Neuronal stem cell (in vitro differentiated cells): Measurements from ENCODE around the gene MAP3K14.

Source experiments
- DNase-seq: peaks from one replicate; pipeline ENCODE4 v3.0.0-alpha.2; 2013; ENCODE audit warnings: low spot score
- H2AFZ ChIP-seq: one replicate; pipeline ENCODE4 v1.6.1; 2013; ENCODE audit warnings: mild to moderate bottlenecking, low read length, inconsistent platforms
- H2AK5ac ChIP-seq: 2 replicates; pipeline ENCODE4 v1.6.1; 2013; ENCODE audit warnings: low read depth, mild to moderate bottlenecking, inconsistent platforms, low read length, moderate library complexity, mixed read lengths
- H2BK120ac ChIP-seq: 2 replicates; pipeline ENCODE4 v1.6.1; 2013; ENCODE audit warnings: low read depth, mild to moderate bottlenecking, inconsistent platforms, low read length, moderate library complexity, mixed read lengths
- H2BK12ac ChIP-seq: one replicate; pipeline ENCODE4 v1.6.1; 2013; ENCODE audit warnings: low read length, inconsistent platforms
- H2BK15ac ChIP-seq: 2 replicates; pipeline ENCODE4 v1.6.1; 2013; ENCODE audit warnings: mild to moderate bottlenecking, low read length, inconsistent platforms, mixed read lengths
- H2BK5ac ChIP-seq: one replicate; pipeline ENCODE4 v1.6.1; 2013; ENCODE audit warnings: inconsistent platforms, mild to moderate bottlenecking, low read length, moderate library complexity
- H3K14ac ChIP-seq: one replicate; pipeline ENCODE4 v1.6.1; 2013; ENCODE audit warnings: low read length, inconsistent platforms
- H3K18ac ChIP-seq: 2 replicates; pipeline ENCODE4 v1.6.1; 2013; ENCODE audit warnings: low read length, inconsistent platforms
- H3K23ac ChIP-seq: 2 replicates; pipeline ENCODE4 v1.6.1; 2013; ENCODE audit warnings: low read depth, mild to moderate bottlenecking, mixed read lengths, low read length, inconsistent platforms; ENCODE audit not compliant: poor library complexity
- H3K27ac ChIP-seq: replicated peaks from 3 replicates; pipeline ENCODE4 v1.5.1; 2013; ENCODE audit warnings: low read length, inconsistent platforms
- H3K27me3 ChIP-seq, 3 experiments: 2 replicates each; pipeline ENCODE4 v1.6.1; 2013; ENCODE audit warnings: low read length in 3 of 3, mild to moderate bottlenecking in 2 of 3, inconsistent platforms in 1 of 3, low read depth in 1 of 3, mixed read lengths in 1 of 3, moderate library complexity in 1 of 3; ENCODE audit not compliant: control insufficient read depth in 3 of 3, insufficient read depth in 3 of 3
- H3K36me3 ChIP-seq, 2 donors: replicated peaks in 1 of 2; 2 replicates each; pipeline ENCODE4 v1.6.1; 2013; ENCODE audit warnings: low read length in 2 of 2; ENCODE audit not compliant: control insufficient read depth in 2 of 2, insufficient read depth in 2 of 2
- H3K4ac ChIP-seq: 2 replicates; pipeline ENCODE4 v1.6.1; 2013; ENCODE audit warnings: inconsistent platforms, mild to moderate bottlenecking, low read length, moderate library complexity
- H3K4me1 ChIP-seq, 2 donors: 1 replicate in 1 of 2; 2 replicates in 1 of 2; pipeline ENCODE4 v1.6.1; 2013; ENCODE audit warnings: low read length in 2 of 2, low read depth in 1 of 2; ENCODE audit not compliant: control insufficient read depth in 2 of 2, insufficient read depth in 1 of 2
- H3K4me2 ChIP-seq: one replicate; pipeline ENCODE4 v1.6.1; 2013; ENCODE audit warnings: mild to moderate bottlenecking, low read length, inconsistent platforms; ENCODE audit not compliant: insufficient read depth, poor library complexity, severe bottlenecking
- H3K4me3 ChIP-seq, 2 donors: 2 replicates each; pipeline ENCODE4 v1.5.1; 2013; ENCODE audit warnings: low read length in 2 of 2, mild to moderate bottlenecking in 2 of 2, inconsistent platforms in 1 of 2, moderate library complexity in 1 of 2
- H3K79me1 ChIP-seq: one replicate; pipeline ENCODE4 v1.6.1; 2013; ENCODE audit warnings: low read depth, mild to moderate bottlenecking, inconsistent platforms, low read length, moderate library complexity
- H3K9ac ChIP-seq: one replicate; pipeline ENCODE4 v1.6.1; 2013; ENCODE audit warnings: mild to moderate bottlenecking, low read depth, low read length, inconsistent platforms; ENCODE audit not compliant: poor library complexity
- H3K9me3 ChIP-seq, 2 donors: replicated peaks in 1 of 2; 2 replicates each; pipeline versions ENCODE3 to v1.6.1; 2013; ENCODE audit warnings: low read length in 2 of 2, mild to moderate bottlenecking in 2 of 2, inconsistent platforms in 1 of 2, low read depth in 1 of 2, mixed read lengths in 1 of 2, moderate library complexity in 1 of 2; ENCODE audit not compliant: control insufficient read depth in 2 of 2, insufficient read depth in 1 of 2
- H4K8ac ChIP-seq: one replicate; pipeline ENCODE4 v1.6.1; 2013; ENCODE audit warnings: low read depth, mild to moderate bottlenecking, inconsistent platforms, low read length, moderate library complexity
- H4K91ac ChIP-seq: one replicate; pipeline ENCODE4 v1.6.1; 2013; ENCODE audit warnings: low read length, low read depth, mild to moderate bottlenecking, inconsistent platforms; ENCODE audit not compliant: poor library complexity
- WGBS, 2 donors: extraction: QIAGEN DNeasy Blood & Tissue Kit; methylation state at CpG; one replicate each; pipeline ENCODE4 v1.1.7; 2013; ENCODE audit warnings: missing lambda C conversion rate in 2 of 2, mixed read lengths in 1 of 2; ENCODE audit not compliant: insufficient read length in 2 of 2, insufficient replicate concordance in 1 of 2; ENCODE audit errors: extremely low coverage in 2 of 2; 5-methylcytosine and 5-hydroxymethylcytosine counted together

MAP3K14 gene

GRCh38 chr17:45312477-45313420 is 4.1 kb downstream of the MAP3K14 start:
- no peak overlapping the region for H2BK12ac ChIP-seq
- no peak overlapping the region for H4K91ac ChIP-seq
- peaks cover 10% of the 10 kb centered on the region for H3K79me1 ChIP-seq
- WGBS, 2 donors, result no CpG with 5 or more reads among the region's 8 CpGs
- no peak overlapping the region for H3K4ac ChIP-seq
- no peak overlapping the region for H2BK15ac ChIP-seq
- no peak overlapping the region for H2BK120ac ChIP-seq
- no peak for DNase-seq
- H2AK5ac ChIP-seq, result no peak overlapping the region
- no peak overlapping the region for H3K4me3 ChIP-seq
- H3K27ac ChIP-seq, result no peak overlapping the region
- H3K18ac ChIP-seq, result no peak overlapping the region
- no peak overlapping the region for H4K8ac ChIP-seq
- peaks cover 3 to 23% of the 10 kb centered on the region in 2 donors for H3K4me1 ChIP-seq
- no peak overlapping the region for H3K4me2 ChIP-seq
- no peaks in the 10 kb centered on the region for H3K9me3 ChIP-seq
- no peak overlapping the region for H3K9ac ChIP-seq
- peaks cover 2 to 24% of the 10 kb centered on the region in 2 donors for H3K36me3 ChIP-seq
- no peak overlapping the region for H3K14ac ChIP-seq
- no peak overlapping the region for H3K23ac ChIP-seq
- H2BK5ac ChIP-seq, result no peak overlapping the region
- H3K27me3 ChIP-seq, result no peaks in the 10 kb centered on the region
- H2AFZ ChIP-seq, result no peak overlapping the region

- DNase-seq, result no peak
- H3K18ac ChIP-seq, result no peak overlapping the region
- no peaks in the 10 kb centered on the region for H3K27me3 ChIP-seq
- no CpG with 5 or more reads among the region's 10 CpGs for WGBS, 2 donors
- H3K23ac ChIP-seq, result no peak overlapping the region
- peaks cover 3 to 20% of the 10 kb centered on the region in 2 donors for H3K4me1 ChIP-seq
- no peak overlapping the region for H2AFZ ChIP-seq
- H3K27ac ChIP-seq, result no peak overlapping the region
- no peak overlapping the region for H3K14ac ChIP-seq
- H2AK5ac ChIP-seq, result no peak overlapping the region
- H2BK15ac ChIP-seq, result no peak overlapping the region
- no peaks in the 10 kb centered on the region for H3K9me3 ChIP-seq
- no peak overlapping the region for H3K4me3 ChIP-seq
- H4K91ac ChIP-seq, result no peak overlapping the region
- no peak overlapping the region for H4K8ac ChIP-seq
- H3K9ac ChIP-seq, result no peak overlapping the region
- no peak overlapping the region for H2BK5ac ChIP-seq
- peaks cover 10% of the 10 kb centered on the region for H3K79me1 ChIP-seq
- H3K36me3 ChIP-seq, result peaks cover 2 to 29% of the 10 kb centered on the region in 2 donors
- H2BK120ac ChIP-seq, result no peak overlapping the region
- no peak overlapping the region for H3K4ac ChIP-seq
- no peak overlapping the region for H2BK12ac ChIP-seq
- H3K4me2 ChIP-seq, result no peak overlapping the region
These were observed 4.9 kb downstream of the MAP3K14 start for GRCh38 chr17:45311760-45312476.

GRCh38 chr17:45311401-45311759 is 5.4 kb downstream of the MAP3K14 start:
- peaks cover 2 to 29% of the 10 kb centered on the region in 2 donors for H3K36me3 ChIP-seq
- H3K79me1 ChIP-seq, result peaks cover 10% of the 10 kb centered on the region
- no peak overlapping the region for H3K4me3 ChIP-seq
- no CpG with 5 or more reads among the region's 4 CpGs for WGBS, 2 donors
- no peak for DNase-seq
- H3K4ac ChIP-seq, result no peak overlapping the region
- no peak overlapping the region for H2BK15ac ChIP-seq
- H4K91ac ChIP-seq, result no peak overlapping the region
- H2BK120ac ChIP-seq, result no peak overlapping the region
- H3K27me3 ChIP-seq, result no peaks in the 10 kb centered on the region
- no peak overlapping the region for H3K14ac ChIP-seq
- H2AK5ac ChIP-seq, result no peak overlapping the region
- no peak overlapping the region for H3K23ac ChIP-seq
- no peaks in the 10 kb centered on the region for H3K9me3 ChIP-seq
- no peak overlapping the region for H3K27ac ChIP-seq
- H2BK5ac ChIP-seq, result no peak overlapping the region
- no peak overlapping the region for H2BK12ac ChIP-seq
- no peak overlapping the region for H4K8ac ChIP-seq
- peaks cover 3 to 22% of the 10 kb centered on the region in 2 donors for H3K4me1 ChIP-seq
- no peak overlapping the region for H3K18ac ChIP-seq
- no peak overlapping the region for H3K4me2 ChIP-seq
- H2AFZ ChIP-seq, result no peak overlapping the region
- no peak overlapping the region for H3K9ac ChIP-seq
